NCI-H1417 treated with DMSO at 0.1 percent for 48 hours (cell line): Measurements from ENCODE around the gene POLR2A.

Experiments
- DNase-seq: peaks from one replicate; lab custom pipeline; 2025; lab: John Stamatoyannopoulos, UW

POLR2A gene

DNA sequence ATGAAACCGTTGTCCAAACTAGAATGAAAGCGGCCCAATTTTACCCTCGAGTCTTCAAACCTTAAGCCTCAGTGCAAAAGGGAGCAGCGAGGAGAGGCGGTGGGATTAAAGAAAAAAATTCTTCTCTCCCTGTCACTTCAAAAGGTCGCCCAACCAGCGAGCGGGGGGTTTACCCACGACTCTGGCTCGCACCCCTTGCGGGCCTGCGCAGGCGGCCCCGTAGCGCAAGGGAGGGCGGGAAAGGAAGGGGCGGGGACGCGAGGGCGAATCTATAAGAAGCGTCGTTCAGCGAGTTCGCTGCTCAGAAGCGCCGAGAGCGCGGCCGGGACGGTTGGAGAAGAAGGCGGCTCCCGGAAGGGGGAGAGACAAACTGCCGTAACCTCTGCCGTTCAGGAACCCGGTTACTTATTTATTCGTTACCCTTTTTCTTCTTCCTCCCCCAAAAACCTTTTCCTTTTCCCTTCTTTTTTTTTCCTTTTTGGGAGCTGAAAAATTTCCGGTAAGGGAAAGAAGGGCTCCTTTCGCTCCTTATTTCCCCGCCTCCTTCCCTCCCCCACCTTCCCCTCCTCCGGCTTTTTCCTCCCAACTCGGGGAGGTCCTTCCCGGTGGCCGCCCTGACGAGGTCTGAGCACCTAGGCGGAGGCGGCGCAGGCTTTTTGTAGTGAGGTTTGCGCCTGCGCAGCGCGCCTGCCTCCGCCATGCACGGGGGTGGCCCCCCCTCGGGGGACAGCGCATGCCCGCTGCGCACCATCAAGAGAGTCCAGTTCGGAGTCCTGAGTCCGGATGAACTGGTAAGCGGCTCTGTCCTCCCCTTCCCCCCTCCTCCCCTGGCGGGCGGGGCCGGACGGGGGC, at the start of gene POLR2A:
TSS of gene POLR2A (plus strand) at position 300 of the 852 bp plus-strand sequence.
- peak; percentile 87 for DNase-seq

- no peak for DNase-seq
Observed at GRCh38 chr17:7435676-7436555, 48.2 kb upstream of the POLR2A start.

DNA sequence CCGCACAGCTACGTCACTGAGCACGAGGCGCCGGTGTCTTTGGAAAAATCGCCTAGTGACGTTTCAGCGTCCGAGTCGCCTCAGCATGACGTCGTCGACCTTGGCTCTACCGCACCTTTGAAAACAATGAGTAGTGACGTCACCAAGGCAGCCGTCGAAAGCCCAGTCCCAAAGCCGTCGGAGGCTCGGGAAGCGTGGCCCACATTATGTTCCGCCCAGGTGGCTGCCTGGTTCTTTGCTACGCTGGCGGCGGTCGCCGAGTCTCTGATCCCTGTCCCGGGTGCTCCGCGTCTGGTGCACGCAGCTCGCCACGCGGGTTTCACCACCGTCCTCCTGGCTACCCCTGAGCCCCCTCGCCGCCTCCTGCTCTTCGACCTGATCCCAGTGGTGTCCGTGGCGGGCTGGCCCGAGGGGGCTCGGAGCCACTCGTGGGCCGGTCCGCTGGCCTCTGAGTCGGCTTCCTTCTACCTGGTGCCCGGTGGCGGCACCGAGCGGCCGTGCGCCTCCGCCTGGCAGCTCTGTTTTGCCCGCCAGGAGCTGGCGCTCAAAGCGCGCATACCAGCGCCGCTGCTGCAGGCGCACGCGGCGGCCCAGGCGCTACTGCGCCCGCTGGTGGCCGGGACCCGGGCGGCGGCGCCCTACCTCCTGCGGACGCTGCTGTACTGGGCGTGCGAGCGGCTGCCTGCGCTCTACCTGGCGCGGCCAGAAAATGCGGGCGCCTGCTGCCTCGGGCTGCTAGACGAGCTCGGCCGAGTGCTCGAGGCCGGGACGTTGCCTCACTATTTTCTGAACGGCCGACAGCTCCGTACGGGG, 47.4 kb upstream of the POLR2A start:
- no peak for DNase-seq

- no peak for DNase-seq
Observed at GRCh38 chr17:7437369-7437863, 46.8 kb upstream of the POLR2A start.

- DNase-seq = no peak
Observed at GRCh38 chr17:7437950-7438614, 46.1 kb upstream of the POLR2A start.

- no peak for DNase-seq
Observed at GRCh38 chr17:7438656-7439460, 45.3 kb upstream of the POLR2A start.

GRCh38 chr17:7439462-7440112, 44.6 kb upstream of the POLR2A start, which contains the start of gene FGF11:
Gene FGF11 (plus strand): TSS chr17:7439512. CDS start chr17:7439621, 109 bp downstream.
- no peak for DNase-seq

DNA sequence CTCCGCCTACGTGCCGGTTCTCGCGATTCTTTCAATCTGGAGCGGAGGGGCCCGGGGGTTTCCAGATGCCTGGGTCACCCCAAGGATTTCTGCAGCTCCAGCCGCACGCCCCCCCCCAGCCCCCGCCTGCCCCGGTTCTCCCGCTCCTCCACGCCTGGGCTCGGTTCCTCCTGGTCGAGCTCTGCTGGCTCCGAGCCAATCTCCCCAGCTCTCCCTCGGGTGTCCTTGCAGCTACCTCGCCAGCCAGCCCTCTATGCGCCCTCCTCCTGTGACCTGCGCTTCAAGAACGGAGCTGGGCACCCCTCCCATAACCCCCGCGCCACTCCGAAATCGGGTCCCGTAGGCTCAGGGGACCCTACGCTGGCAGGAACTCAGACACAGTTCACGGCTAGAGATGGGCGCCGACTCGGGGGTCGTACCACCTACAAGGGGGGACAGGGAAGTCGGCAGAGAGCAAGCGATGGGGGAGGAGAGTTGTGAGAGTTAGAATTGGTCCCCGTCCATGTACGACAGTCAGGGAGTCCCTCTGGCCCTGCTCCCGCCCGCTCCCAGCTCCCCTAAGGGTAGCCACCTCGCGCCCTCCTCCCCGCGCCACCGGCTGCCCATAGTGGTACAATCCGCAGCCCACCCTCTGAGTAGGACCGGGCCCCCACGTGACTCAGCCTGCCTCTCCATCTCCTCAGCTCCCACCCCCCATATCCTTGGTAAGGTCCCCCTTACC, 43.9 kb upstream of the POLR2A start:
- DNase-seq = no peak

DNA sequence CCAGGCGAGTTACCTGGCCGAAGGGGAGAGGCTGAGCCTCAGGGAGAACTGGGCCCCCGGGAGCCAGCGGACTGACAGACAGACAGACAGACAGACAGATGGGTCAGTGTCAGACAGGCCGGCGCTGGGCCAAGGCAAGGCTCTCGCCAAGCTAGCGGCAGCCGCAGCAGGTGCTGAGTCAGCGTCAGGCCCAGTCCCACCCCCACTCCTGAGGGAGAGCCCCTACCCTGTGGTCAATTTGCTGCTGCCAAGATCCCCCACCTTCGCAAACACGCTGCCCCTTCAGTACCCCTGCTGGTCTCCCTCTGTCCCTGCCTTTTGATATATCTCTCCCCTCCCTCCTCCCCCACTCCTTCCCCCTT, 43.4 kb upstream of the POLR2A start:
- DNase-seq = no peak

DNA sequence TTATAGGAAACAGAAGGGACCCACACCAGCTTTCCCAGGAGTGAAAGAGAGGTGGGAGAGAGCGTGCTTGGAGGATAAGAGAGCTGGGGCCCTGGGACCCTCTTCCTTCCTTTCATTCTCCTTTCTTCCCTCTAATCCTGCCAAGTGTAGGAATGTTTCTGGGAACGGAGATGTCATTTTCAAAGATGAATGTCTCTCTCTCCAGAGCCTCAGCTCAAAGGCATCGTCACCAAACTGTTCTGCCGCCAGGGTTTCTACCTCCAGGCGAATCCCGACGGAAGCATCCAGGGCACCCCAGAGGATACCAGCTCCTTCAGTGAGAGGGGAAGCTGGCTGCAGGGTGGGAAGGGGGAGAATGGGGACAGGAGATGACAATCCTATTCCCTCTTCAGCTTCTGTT, 42.9 kb upstream of the POLR2A start:
- DNase-seq = no peak

DNA sequence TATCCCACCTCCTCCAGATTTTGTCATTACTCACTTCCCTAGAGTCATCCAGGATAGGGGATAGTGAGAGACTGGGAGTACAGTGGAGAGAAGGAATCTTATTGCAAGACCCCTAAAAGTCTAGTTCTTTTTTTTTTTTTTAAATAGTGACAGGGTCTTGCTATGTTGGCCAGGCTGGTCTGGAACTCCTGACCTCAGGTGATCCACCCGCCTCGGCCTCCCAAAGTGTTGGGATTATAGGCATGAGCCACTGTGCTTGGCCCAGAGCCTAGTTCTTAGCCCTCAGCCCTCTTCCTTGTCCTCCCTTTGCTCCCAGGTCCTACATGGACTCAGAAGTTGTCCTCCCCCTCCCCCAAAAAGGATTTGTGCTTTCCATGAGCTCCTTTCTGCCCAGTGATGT, 42.0 kb upstream of the POLR2A start:
- DNase-seq = no peak

GRCh38 chr17:7443499-7444485, 40.4 kb upstream of the POLR2A start:
- DNase-seq = no peak

DNA sequence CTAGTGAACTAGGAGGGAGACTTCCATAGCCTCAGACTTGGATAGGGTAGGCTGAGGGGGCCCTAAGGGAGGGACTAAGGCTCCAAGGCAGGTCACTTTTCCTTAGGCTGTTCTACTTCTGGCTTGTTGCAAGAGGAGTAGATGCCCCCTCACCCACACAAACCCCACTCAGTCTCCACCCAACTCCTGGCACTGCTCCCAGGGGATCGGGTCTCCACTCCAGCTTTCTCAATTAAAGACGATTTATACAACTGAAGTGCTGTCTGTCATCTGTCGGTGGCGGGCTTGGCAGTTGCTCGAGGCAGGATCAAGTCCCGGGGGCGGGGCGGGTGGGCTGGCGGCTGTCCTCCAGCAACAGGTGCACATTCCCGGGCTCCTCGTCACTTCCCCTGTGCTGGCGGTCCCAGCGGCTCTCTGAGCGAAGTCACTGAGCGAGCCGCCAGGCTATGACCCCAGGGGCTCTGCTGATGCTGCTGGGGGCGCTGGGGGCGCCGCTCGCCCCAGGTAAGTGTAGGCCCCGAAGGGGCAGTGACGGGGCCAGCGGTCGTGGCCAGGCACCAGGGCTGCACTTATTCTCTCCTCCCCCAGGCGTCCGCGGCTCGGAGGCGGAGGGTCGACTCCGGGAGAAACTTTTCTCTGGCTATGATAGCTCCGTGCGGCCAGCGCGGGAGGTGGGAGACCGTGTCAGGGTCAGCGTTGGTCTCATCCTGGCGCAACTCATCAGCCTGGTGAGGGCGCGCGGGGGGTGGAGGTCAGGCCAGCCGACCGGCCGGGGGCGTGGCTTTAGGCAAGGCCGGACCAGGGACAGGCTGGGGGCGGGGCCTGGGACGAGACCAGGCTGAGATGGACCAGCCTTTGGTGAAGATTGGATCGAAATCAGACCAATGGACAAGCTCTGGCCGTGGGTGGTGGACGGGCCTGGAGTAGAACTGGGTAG, 39.2 kb upstream of the POLR2A start, which contains the start of gene CHRNB1:
TSS of gene CHRNB1 (plus strand) at position 380 of the 937 bp plus-strand sequence. CDS start at position 447, 67 bp downstream.
- DNase-seq = no peak

- DNase-seq = no peak
Observed at GRCh38 chr17:7445619-7445968, 38.6 kb upstream of the POLR2A start.

- DNase-seq = no peak
Observed at GRCh38 chr17:7448461-7448860, 35.7 kb upstream of the POLR2A start.

- no peak for DNase-seq
Observed at GRCh38 chr17:7459961-7460545, 24.1 kb upstream of the POLR2A start.
